Gastrocnemius medialis (tissue), 4 donors: ENCODE measurements around the gene CSAG1. TPM values are rescaled to one million over a fixed set of nuclear protein-coding genes. Genes with fewer than 3 reads are reported as not detected.
"Not testable (repeated sequence)": the region's sequence is repeated elsewhere in the genome, so short reads cannot be mapped to it uniquely, and the experiment has no call there.

Experiments
- ATAC-seq, 2 donors: fragments of 150-250 bp; one replicate each; pipeline ENCODE4 v1.9.1; 2016
- DNase-seq, 2 donors: peaks; one replicate each; pipeline ENCODE4 v3.0.0-alpha.2; 2019
- H3K27ac ChIP-seq, 4 donors: fragments of 200-600 bp; sonication (generic); 1 replicate in 1 of 4; 2 replicates in 3 of 4; pipeline ENCODE4 v1.5.1; 2016 to 2018; ENCODE audit warnings: mild to moderate bottlenecking in 2 of 4, moderate library complexity in 1 of 4
- H3K27me3 ChIP-seq, 3 donors: fragments of 200-600 bp; sonication (generic) in 2 of 3; 1 replicate in 1 of 3; 2 replicates in 2 of 3; pipeline versions ENCODE4 v1.5.1 to v1.6.0; 2016 to 2019; ENCODE audit warnings: mild to moderate bottlenecking in 1 of 3, moderate library complexity in 1 of 3
- H3K36me3 ChIP-seq, 2 donors: fragments of 200-600 bp; sonication (generic) in 1 of 2; one replicate each; pipeline ENCODE4 v1.5.1; 2017 to 2018
- H3K4me1 ChIP-seq, 2 donors: fragments of 200-600 bp; sonication (generic) in 1 of 2; one replicate each; pipeline ENCODE4 v1.5.1; 2016 to 2017; ENCODE audit warnings: mild to moderate bottlenecking in 2 of 2
- H3K4me3 ChIP-seq, 4 donors: fragments of 200-600 bp; sonication (generic) in 3 of 4; 1 replicate in 1 of 4; 2 replicates in 3 of 4; pipeline ENCODE4 v1.5.1; 2016 to 2019; ENCODE audit warnings: mild to moderate bottlenecking in 2 of 4
- H3K9me3 ChIP-seq, 3 donors: fragments of 200-600 bp; sonication (generic) in 2 of 3; 1 replicate in 1 of 3; 2 replicates in 2 of 3; pipeline ENCODE4 v1.5.1; 2016 to 2019
- POLR2A ChIP-seq, 2 donors: fragments of 450-650 bp; IDR thresholded peaks; one replicate each; pipeline ENCODE4 v1.6.1; 2017; ENCODE audit warnings: antibody characterized with exemption in 2 of 2, mild to moderate bottlenecking in 2 of 2, moderate library complexity in 2 of 2
- in situ Hi-C, 4 donors: fragments of 200-750 bp; cut with MboI; loops; one replicate each; pipeline versions ENCODE4 v1.15.0 to v1.8.0; 2017; ENCODE audit warnings: low sequenced_read_pairs in 4 of 4
- intact Hi-C: fragments of 100-400 bp; cut with DNase I; formaldehyde crosslinking; loops from one replicate; pipeline ENCODE4 v1.15.1; 2023; ENCODE audit warnings: low total_unique reads
- total RNA-seq, 4 donors: library from RNA; depleted of rRNA; stranded (reverse); fragments of >200 nt; gene quantifications; one replicate each; pipeline versions ENCODE4 v1.1.0 to v1.2.3, GENCODE V29; 2016
- TF ChIP-seq, protein P1 (sequence below), 5 experiments: fragments of 450-650 bp in 3 of 5; fragments of 200-600 bp in 2 of 5; sonication (generic) in 2 of 5; IDR thresholded peaks in 4 of 5; conservative IDR thresholded peaks in 1 of 5; 1 replicate in 4 of 5; 2 replicates in 1 of 5; pipeline ENCODE4 v1.5.1; 2016 to 2019; ENCODE audit warnings: antibody characterized with exemption in 5 of 5, mild to moderate bottlenecking in 3 of 5, moderate library complexity in 3 of 5

The CSAG1 gene
- total RNA-seq, result not detected

DNA sequence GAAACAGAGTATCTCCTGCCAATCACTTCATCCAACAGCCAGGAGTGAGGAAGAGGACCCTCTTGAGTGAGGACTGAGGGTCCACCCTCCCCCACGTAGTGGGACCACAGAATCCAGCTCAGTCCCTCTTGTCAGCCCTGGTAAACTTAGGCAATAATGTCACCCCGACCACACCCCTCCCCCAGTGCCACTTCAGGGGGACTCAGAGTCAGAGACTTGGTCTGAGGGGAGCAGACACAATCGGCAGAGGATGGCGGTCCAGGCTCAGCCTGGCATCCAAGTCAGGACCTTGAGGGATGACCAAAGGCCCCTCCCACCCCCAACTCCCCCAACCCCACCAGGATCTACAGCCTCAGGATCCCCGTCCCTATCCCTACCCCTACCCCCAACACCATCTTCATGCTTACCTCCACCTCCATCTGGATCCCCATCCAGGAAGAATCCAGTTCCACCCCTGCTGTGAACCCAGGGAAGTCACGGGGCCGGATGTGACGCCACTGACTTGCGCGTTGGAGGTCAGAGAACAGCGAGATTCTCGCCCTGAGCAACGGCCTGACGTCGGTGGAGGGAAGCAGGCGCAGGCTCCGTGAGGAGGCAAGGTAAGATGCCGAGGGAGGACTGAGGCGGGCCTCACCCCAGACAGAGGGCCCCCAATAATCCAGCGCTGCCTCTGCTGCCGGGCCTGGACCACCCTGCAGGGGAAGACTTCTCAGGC lies at the start of gene CSAG1, which contains the start of gene MAGEA12:
Gene CSAG1, minus strand, starts transcription at position 461 of the 715 bp plus-strand sequence. CDS start 1,261 bp downstream, outside the sequence.
Gene MAGEA12, plus strand, starts transcription at position 497 of the 715 bp plus-strand sequence. CDS start 2,405 bp downstream, outside the sequence.
- in situ Hi-C loops (no loop called here), intact Hi-C loops (no loop called here)
- Histone ChIP-seq H3K4me3 (no peak within 1 kb of the TSS), H3K27me3 (no peaks in the 10 kb centered on the region), H3K9me3 (no peaks in the 10 kb centered on the region), H3K4me1 (no peaks in the 10 kb centered on the region), H3K27ac (no peak within 1 kb of the TSS), H3K36me3 (no peaks in the 10 kb centered on the region)
- TF ChIP-seq, protein P1, sequence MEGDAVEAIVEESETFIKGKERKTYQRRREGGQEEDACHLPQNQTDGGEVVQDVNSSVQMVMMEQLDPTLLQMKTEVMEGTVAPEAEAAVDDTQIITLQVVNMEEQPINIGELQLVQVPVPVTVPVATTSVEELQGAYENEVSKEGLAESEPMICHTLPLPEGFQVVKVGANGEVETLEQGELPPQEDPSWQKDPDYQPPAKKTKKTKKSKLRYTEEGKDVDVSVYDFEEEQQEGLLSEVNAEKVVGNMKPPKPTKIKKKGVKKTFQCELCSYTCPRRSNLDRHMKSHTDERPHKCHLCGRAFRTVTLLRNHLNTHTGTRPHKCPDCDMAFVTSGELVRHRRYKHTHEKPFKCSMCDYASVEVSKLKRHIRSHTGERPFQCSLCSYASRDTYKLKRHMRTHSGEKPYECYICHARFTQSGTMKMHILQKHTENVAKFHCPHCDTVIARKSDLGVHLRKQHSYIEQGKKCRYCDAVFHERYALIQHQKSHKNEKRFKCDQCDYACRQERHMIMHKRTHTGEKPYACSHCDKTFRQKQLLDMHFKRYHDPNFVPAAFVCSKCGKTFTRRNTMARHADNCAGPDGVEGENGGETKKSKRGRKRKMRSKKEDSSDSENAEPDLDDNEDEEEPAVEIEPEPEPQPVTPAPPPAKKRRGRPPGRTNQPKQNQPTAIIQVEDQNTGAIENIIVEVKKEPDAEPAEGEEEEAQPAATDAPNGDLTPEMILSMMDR (IDR thresholded peaks at IDR 0.05 in 4 of 5, conservative IDR thresholded peaks at IDR 0.05 in 1 of 5), result no peak
- no peak for TF ChIP-seq POLR2A (IDR thresholded peaks at IDR 0.05)
- ATAC-seq, result no peak
- DNase-seq, result no peak

DNA sequence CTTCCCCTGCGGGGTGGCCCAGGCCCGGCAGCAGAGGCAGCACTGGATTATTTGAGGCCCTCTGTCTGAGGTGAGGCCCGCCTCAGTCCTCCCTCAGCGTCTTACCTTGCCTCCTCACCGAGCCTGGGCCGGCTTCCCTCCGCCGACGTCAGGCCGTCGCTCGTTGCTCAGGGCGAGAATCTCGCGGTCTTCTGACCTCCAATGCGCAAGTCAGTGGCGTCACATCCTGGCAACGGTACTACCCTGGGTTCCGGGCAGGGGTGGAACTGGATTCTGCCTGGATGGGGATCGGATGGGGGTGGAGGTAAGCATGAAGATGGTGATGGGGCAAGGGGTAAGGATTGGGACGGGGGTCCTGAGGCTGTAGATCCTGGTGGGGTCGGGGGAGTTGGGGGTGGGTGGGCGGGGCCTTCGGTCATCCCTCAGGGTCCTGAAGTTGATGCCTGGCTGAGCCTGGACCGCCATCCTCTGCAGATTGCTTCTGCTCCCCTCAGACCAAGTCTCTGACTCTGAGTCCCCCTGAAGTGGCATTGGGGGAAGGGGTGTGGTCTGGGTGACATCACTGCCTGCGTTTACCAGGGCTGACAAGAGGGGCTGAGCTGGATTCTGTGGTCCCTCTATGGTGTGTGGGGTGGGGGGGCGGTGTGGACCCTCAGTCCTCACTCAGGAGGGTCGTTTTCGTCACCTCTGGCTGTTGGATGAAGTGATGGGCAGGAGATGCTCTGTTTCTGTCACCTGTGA lies 36.2 kb upstream of the CSAG1 start, which contains the start of gene MAGEA6:
Gene MAGEA6, minus strand, starts transcription at position 141 of the 741 bp plus-strand sequence. CDS start 2,039 bp downstream, outside the sequence.
- intact Hi-C loops, H3K27ac ChIP-seq, ATAC-seq, H3K36me3 ChIP-seq, H3K27me3 ChIP-seq, H3K9me3 ChIP-seq, H3K4me1 ChIP-seq, DNase-seq, in situ Hi-C loops, H3K4me3 ChIP-seq: not testable (repeated sequence)

DNA sequence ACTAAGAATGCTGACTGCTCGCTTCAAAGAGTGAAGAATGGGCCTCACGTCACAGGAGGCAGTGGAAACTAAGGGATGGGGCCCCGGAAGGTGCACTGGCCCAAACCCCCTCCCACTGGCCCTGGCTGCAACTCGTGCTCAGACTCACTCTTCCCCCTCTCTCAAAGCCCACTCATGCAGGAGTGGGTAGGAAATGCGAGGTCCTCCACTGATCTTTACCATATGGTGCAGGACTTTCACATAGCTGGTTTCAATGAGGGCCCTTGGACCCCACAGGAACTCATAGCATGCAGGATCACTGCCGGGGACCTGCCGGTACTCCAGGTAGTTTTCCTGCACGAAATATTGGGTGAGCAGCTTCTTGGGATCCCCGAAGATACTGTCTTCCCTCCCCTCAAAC lies 33.0 kb upstream of the CSAG1 start:
- H3K27me3 ChIP-seq, in situ Hi-C loops, H3K4me1 ChIP-seq, ATAC-seq, intact Hi-C loops, H3K4me3 ChIP-seq, H3K27ac ChIP-seq, H3K36me3 ChIP-seq, H3K9me3 ChIP-seq, DNase-seq: not testable (repeated sequence)

DNA sequence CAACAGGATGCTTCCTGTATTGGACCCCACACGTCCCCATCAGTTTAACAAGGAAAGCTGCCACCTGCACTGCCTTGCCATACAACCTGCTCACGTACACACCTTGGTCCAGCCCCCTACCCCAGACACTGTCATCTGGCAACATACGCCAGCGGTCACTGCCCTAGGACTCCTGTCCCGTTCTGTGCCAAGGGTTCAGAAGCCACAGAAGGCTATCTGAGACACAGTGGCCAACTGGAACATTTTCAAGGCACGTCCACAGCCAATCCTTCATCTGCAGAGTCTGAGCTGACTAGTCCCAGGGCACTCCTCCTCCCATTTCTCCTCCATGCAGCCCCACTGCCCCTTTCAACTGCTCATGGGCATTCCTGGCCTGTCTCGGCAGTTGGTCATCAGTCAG lies 28.1 kb upstream of the CSAG1 start:
- H3K27me3 ChIP-seq, ATAC-seq, H3K9me3 ChIP-seq, H3K4me1 ChIP-seq, H3K4me3 ChIP-seq, H3K36me3 ChIP-seq, in situ Hi-C loops, DNase-seq, H3K27ac ChIP-seq, intact Hi-C loops: not testable (repeated sequence)

- DNase-seq, in situ Hi-C loops, intact Hi-C loops: not testable (repeated sequence)
Measured at GRCh38 chrX:152759544-152759943, 26.0 kb upstream of the CSAG1 start.

DNA sequence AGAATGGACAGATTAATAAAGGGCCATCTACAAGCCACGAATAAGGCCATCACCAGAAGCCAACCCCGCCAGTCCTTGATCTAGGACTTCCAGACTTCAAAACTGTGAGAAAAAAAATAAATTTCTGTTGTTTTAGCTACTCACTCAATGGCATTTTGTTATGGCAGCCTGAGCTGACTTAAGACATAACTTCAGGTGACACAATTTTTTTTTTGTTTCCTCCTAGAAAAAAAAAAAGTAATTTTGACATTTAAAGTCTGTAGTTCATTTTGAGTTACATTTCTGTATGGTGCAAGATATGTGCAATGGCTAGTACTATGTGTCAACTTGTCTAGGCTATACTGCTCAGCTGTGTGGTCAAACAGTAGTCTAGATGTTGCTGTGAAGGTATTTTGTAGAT lies 25.4 kb upstream of the CSAG1 start, which contains the start of gene CSAG3:
Gene CSAG3, plus strand, starts transcription at position 301 of the 400 bp plus-strand sequence.
- DNase-seq, in situ Hi-C loops, H3K4me3 ChIP-seq, ATAC-seq, H3K36me3 ChIP-seq, H3K27ac ChIP-seq, H3K4me1 ChIP-seq, H3K9me3 ChIP-seq, H3K27me3 ChIP-seq, intact Hi-C loops: not testable (repeated sequence)

More at GRCh38 chrX:152759544-152759943, 26.0 kb upstream of the CSAG1 start:
- not testable (repeated sequence) for H3K9me3 ChIP-seq, ATAC-seq, H3K27ac ChIP-seq, H3K27me3 ChIP-seq, H3K4me3 ChIP-seq, H3K36me3 ChIP-seq, H3K4me1 ChIP-seq

DNA sequence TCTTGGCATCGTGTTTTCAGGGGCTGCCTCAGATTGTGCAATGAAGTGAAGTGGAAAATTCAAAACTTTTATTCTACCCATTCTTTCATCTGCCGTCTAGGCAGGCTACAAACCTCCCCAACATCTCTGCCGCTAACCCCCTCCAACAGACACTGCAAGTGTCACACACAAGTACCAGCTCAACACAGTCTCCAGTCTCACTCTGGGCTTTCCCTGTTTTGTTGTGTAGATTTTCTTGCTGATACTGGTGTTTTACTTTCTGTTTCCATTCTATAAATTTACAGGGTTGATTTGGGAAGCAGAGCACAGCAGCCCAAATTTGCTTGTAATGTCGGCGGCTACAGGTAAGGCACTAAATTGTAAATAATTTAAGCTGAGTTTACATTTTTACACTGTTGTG lies 21.4 kb upstream of the CSAG1 start:
- H3K27ac ChIP-seq, ATAC-seq, in situ Hi-C loops, H3K4me3 ChIP-seq, DNase-seq, H3K9me3 ChIP-seq, intact Hi-C loops, H3K36me3 ChIP-seq, H3K27me3 ChIP-seq, H3K4me1 ChIP-seq: not testable (repeated sequence)

DNA sequence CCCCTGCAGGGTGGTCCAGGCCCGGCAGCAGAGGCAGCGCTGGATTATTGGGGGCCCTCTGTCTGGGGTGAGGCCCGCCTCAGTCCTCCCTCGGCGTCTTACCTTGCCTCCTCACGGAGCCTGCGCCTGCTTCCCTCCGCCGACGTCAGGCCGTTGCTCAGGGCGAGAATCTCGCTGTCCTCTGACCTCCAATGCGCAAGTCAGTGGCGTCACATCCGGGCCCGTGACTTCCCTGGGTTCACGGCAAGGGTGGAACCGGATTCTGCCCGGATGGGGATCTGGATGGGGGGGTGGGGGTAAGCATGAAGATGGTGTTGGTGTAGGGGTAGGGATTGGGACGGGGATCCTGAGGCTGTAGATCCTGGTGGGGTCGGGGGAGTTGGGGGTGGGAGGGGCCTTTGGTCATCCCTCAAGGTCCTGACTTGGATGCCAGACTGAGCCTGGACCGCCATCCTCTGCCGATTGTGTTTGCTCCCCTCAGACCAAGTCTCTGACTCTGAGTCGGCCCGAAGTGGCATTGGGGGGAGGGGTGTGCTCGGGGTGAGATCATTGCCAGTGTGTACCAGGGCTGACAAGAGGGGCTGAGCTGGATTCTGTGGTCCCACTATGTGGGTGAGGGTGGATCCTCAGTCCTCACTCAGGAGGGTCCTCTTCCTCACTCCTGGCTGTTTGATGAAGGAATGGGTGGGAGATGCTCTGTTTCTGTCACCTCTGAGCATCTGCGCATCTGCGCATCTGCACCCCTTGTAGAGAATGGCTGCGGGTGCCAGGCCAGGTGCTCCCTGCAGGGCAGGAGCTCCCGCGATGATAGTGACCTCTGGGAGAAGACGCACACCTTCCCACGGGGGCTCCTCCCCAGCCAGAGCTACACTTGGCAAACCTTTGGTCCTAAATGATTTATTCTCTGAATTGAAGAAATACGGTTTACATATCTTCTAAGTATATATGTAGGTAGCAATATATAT lies 20.4 kb upstream of the CSAG1 start, which contains the start of gene MAGEA2:
Gene MAGEA2, minus strand, starts transcription at position 157 of the 965 bp plus-strand sequence. CDS start 2,479 bp downstream, outside the sequence.
- ATAC-seq, intact Hi-C loops, in situ Hi-C loops: not testable (repeated sequence)

More for the DNA sequence above, 20.4 kb upstream of the CSAG1 start, which contains the start of gene MAGEA2:
- not testable (repeated sequence) for H3K4me3 ChIP-seq, H3K36me3 ChIP-seq, H3K27ac ChIP-seq, H3K4me1 ChIP-seq, DNase-seq, H3K9me3 ChIP-seq, H3K27me3 ChIP-seq
